Calu3 (cell line): ENCODE data around the gene AP1S3. TPM values are rescaled to one million over a fixed set of nuclear protein-coding genes. Genes with fewer than 3 reads are reported as not detected.
A peak's percentile ranks its signal among the peaks of the same experiment; 100 is the strongest.
"Not testable (repeated sequence)": the region's sequence is repeated elsewhere in the genome, so short reads cannot be mapped to it uniquely, and the experiment has no call there.

ENCODE experiments used
- BruUV-seq: library from RNA; stranded (reverse); fragments of 400-500 nt; replicated peaks from 2 replicates; lab custom pipeline; 2021; lab: Mats Ljungman, UMichigan
- CTCF ChIA-PET: fragments of 300-600 bp; sonication (Branson Sonifier 250); formaldehyde crosslinking; loops from one replicate; lab custom pipeline; 2022; ENCODE audit warnings: antibody characterized with exemption; lab: Charles Lee
- DNase-seq: peaks from one replicate; pipeline ENCODE4 v3.0.0; 2022
- H3K27ac Mint-ChIP-seq: one replicate; pipeline ENCODE4 v1.8.0; 2022; ENCODE audit warnings: mixed read lengths; ENCODE audit not compliant: unreplicated experiment
- H3K27me3 Mint-ChIP-seq: one replicate; pipeline ENCODE4 v1.8.0; 2022; ENCODE audit warnings: mixed read lengths; ENCODE audit not compliant: unreplicated experiment
- H3K36me3 Mint-ChIP-seq: one replicate; pipeline ENCODE4 v1.8.0; 2022; ENCODE audit warnings: mild to moderate bottlenecking, moderate library complexity, mixed read lengths; ENCODE audit not compliant: insufficient read depth, unreplicated experiment
- H3K4me1 Mint-ChIP-seq: one replicate; pipeline ENCODE4 v1.8.0; 2022; ENCODE audit warnings: mild to moderate bottlenecking, low read depth, mixed read lengths; ENCODE audit not compliant: unreplicated experiment
- H3K4me3 Mint-ChIP-seq: one replicate; pipeline ENCODE4 v1.8.0; 2022; ENCODE audit warnings: mild to moderate bottlenecking, low read depth, moderate library complexity, mixed read lengths; ENCODE audit not compliant: unreplicated experiment
- H3K9me3 Mint-ChIP-seq: one replicate; pipeline ENCODE4 v1.8.0; 2022; ENCODE audit warnings: low read depth, mixed read lengths; ENCODE audit not compliant: unreplicated experiment
- intact Hi-C: fragments of 100-400 bp; cut with micrococcal nuclease; formaldehyde crosslinking; loops from one replicate; pipeline ENCODE4 v1.10.0; 2022; ENCODE audit not compliant: unreplicated experiment
- total RNA-seq: library from RNA; stranded (reverse); gene quantifications from 2 replicates; pipeline ENCODE4 v1.2.3, GENCODE V29; 2022
- TF ChIP-seq, protein P1 (sequence below): fragments of 200-600 bp; IDR thresholded peaks from one replicate; pipeline ENCODE4 v1.8.0; 2022; ENCODE audit warnings: antibody characterized with exemption; ENCODE audit not compliant: unreplicated experiment

The AP1S3 gene
- total RNA-seq, 1 experiment from 2014 or later = 119 TPM

DNA sequence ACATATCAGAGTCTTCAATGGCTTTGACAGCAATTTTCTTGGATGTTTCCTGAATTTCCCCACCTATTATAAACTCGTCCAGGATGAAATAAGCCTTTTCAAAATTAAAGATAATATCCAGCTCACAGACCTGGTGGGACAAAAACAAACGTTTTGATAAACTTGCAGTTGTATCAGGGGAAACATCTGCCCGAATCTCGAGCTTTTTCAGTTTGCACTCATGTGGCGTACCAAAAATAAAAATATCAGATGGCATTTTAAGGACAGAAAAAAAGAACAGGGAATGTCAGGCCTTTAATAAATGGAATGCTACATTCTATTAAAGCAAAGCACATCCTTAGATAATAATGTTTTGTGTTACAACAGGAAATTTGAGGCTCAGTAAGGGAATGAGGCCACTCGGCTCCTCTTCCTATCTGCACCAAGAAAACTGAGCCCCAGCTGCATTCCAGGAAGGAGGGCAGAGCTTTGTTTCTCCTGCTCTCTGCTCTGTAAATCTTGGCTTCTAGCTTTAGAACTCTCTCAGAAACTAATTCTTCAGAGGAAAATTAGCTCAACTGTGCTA is 72.1 kb downstream of the AP1S3 start:
- Mint-ChIP-seq H3K4me3 (no peak overlapping the region), H3K36me3 (peaks cover 89% of the 10 kb centered on the region), H3K9me3 (peaks cover 3% of the 10 kb centered on the region), H3K4me1 (peaks cover 34% of the 10 kb centered on the region), H3K27me3 (no peaks in the 10 kb centered on the region), H3K27ac (no peak overlapping the region)
- BruUV-seq = no TSS peak
- CTCF ChIA-PET = no interaction called here
- DNase-seq = no peak
- intact Hi-C loops = no loop called here
- TF ChIP-seq, protein P1, sequence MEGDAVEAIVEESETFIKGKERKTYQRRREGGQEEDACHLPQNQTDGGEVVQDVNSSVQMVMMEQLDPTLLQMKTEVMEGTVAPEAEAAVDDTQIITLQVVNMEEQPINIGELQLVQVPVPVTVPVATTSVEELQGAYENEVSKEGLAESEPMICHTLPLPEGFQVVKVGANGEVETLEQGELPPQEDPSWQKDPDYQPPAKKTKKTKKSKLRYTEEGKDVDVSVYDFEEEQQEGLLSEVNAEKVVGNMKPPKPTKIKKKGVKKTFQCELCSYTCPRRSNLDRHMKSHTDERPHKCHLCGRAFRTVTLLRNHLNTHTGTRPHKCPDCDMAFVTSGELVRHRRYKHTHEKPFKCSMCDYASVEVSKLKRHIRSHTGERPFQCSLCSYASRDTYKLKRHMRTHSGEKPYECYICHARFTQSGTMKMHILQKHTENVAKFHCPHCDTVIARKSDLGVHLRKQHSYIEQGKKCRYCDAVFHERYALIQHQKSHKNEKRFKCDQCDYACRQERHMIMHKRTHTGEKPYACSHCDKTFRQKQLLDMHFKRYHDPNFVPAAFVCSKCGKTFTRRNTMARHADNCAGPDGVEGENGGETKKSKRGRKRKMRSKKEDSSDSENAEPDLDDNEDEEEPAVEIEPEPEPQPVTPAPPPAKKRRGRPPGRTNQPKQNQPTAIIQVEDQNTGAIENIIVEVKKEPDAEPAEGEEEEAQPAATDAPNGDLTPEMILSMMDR = no peak

- Mint-ChIP-seq H3K36me3 (peaks cover 89% of the 10 kb centered on the region), H3K4me3 (no peak overlapping the region), H3K9me3 (peaks cover 3% of the 10 kb centered on the region), H3K27me3 (no peaks in the 10 kb centered on the region), H3K4me1 (peaks cover 39% of the 10 kb centered on the region), H3K27ac (no peak overlapping the region)
- TF ChIP-seq, protein P1 = no peak
- intact Hi-C loops = no loop called here
- no TSS peak for BruUV-seq
- CTCF ChIA-PET = no interaction called here
- DNase-seq = no peak
These were observed 72.6 kb downstream of the AP1S3 start for GRCh38 chr2:223764796-223765195.

- no TSS peak for BruUV-seq
- Mint-ChIP-seq H3K4me3 (no peak overlapping the region), H3K27ac (peak overlapping the region; percentile 83), H3K4me1 (peaks cover 47% of the 10 kb centered on the region), H3K27me3 (no peaks in the 10 kb centered on the region), H3K9me3 (peaks cover 3% of the 10 kb centered on the region), H3K36me3 (peaks cover 82% of the 10 kb centered on the region)
- CTCF ChIA-PET = interaction anchor here (1.0 kb wide), 1 partner anchor 65 kb away, joined by 6 read pairs; no protein-coding TSS in a partner anchor
- TF ChIP-seq, protein P1 = no peak
- no peak for DNase-seq
- intact Hi-C loops = no loop called here
These were observed 74.5 kb downstream of the AP1S3 start for GRCh38 chr2:223762853-223763252.

DNA sequence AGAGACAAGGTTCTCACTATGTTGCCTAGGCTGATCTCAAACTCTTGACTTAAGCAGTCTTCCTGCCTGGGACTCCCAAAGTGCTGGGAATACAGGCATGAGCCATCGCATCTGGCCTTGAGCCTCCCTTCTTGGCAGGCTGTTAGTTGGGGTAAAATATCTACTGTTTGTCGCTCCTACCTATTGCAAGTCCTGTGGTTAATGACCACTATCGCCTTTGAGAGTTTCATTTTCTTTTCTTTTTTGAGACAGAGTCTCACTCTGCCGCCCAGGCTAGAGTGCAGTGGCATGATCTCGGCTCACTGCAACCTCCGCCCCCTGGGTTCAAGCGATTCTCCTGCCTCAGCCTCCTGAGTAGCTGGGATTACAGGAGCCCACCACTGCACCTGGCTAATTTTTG is 75.6 kb downstream of the AP1S3 start:
- peaks cover 45% of the 10 kb centered on the region for H3K4me1 Mint-ChIP-seq
- not testable (repeated sequence) for H3K4me3 Mint-ChIP-seq, BruUV-seq, H3K9me3 Mint-ChIP-seq, H3K27me3 Mint-ChIP-seq, DNase-seq
- peak overlapping the region; percentile 99 for H3K27ac Mint-ChIP-seq
- intact Hi-C loops = loop anchor here (1.0 to 2.0 kb wide), 3 partner anchors 34 to 99 kb away; no protein-coding TSS in a partner anchor
- H3K36me3 Mint-ChIP-seq = peaks cover 79% of the 10 kb centered on the region
- CTCF ChIA-PET = interaction anchor here (2.0 to 2.6 kb wide), 4 partner anchors 35 to 100 kb away, joined by 12 to 43 read pairs (median 18); no protein-coding TSS in a partner anchor
